HepG2 (cell line): ENCODE measurements around the gene SALL4. TPM values are rescaled to one million over a fixed set of nuclear protein-coding genes. Genes with fewer than 3 reads are reported as not detected.

Experiments used
- DMAP1 ChIP-seq: IDR thresholded peaks from 2 replicates; pipeline ENCODE4 v1.6.1; 2016
- FOXK2 ChIP-seq: fragments of 450-650 bp; IDR thresholded peaks from 2 replicates; pipeline ENCODE4 v1.6.1; 2016
- HDAC2 ChIP-seq: sonication (generic); formaldehyde crosslinking; IDR thresholded peaks from 2 replicates; pipeline ENCODE4 v1.4.0; 2020; ENCODE audit warnings: missing genetic modification reagents
- HOXD1 ChIP-seq: sonication (generic); formaldehyde crosslinking; IDR thresholded peaks from 2 replicates; pipeline ENCODE4 v1.5.0; 2020; ENCODE audit warnings: missing genetic modification reagents
- KDM5B ChIP-seq: sonication (generic); formaldehyde crosslinking; IDR thresholded peaks from 2 replicates; pipeline ENCODE4 v1.4.0; 2020; ENCODE audit warnings: missing genetic modification reagents, mild to moderate bottlenecking, borderline replicate concordance
- MED13 ChIP-seq: sonication (generic); formaldehyde crosslinking; IDR thresholded peaks from 2 replicates; pipeline ENCODE4 v1.5.0; 2020; ENCODE audit warnings: missing genetic modification reagents
- PRPF4 ChIP-seq: fragments of 200-400 bp; formaldehyde crosslinking; IDR thresholded peaks from 2 replicates; pipeline ENCODE4 v1.6.1; 2016; ENCODE audit warnings: low read length, low read depth; ENCODE audit not compliant: poor library complexity, severe bottlenecking
- RARG ChIP-seq: sonication (generic); formaldehyde crosslinking; IDR thresholded peaks from 2 replicates; pipeline ENCODE4 v1.4.0; 2020; ENCODE audit warnings: low read depth, mild to moderate bottlenecking, missing genetic modification reagents
- RBAK ChIP-seq: sonication (generic); formaldehyde crosslinking; IDR thresholded peaks from 2 replicates; pipeline ENCODE4 v1.5.1; 2020; ENCODE audit warnings: mild to moderate bottlenecking, missing genetic modification reagents
- SIN3B ChIP-seq: fragments of 150-350 bp; IDR thresholded peaks from 2 replicates; pipeline ENCODE4 v1.6.1; 2014; ENCODE audit warnings: low read length
- TEAD2 ChIP-seq: sonication (generic); formaldehyde crosslinking; IDR thresholded peaks from 2 replicates; pipeline ENCODE4 v1.9.0; 2021; ENCODE audit warnings: missing genetic modification reagents
- TEAD3 ChIP-seq: optimal IDR thresholded peaks from 2 replicates; pipeline ENCODE3; 2016; ENCODE audit warnings: borderline replicate concordance
- ZBTB21 ChIP-seq: sonication (generic); formaldehyde crosslinking; IDR thresholded peaks from 2 replicates; pipeline ENCODE4 v1.4.0; 2020; ENCODE audit warnings: missing genetic modification reagents
- ZFX ChIP-seq: sonication (generic); formaldehyde crosslinking; IDR thresholded peaks from 2 replicates; pipeline ENCODE4 v1.4.0; 2020; ENCODE audit warnings: mild to moderate bottlenecking, low read depth, missing genetic modification reagents, moderate library complexity
- ZNF30 ChIP-seq: sonication (generic); formaldehyde crosslinking; IDR thresholded peaks from 2 replicates; pipeline ENCODE4 v1.5.0; 2020; ENCODE audit warnings: mild to moderate bottlenecking, missing genetic modification reagents
- ZNF382 ChIP-seq: sonication (generic); formaldehyde crosslinking; IDR thresholded peaks from 2 replicates; pipeline ENCODE4 v1.5.0; 2020; ENCODE audit warnings: missing genetic modification reagents, mild to moderate bottlenecking, borderline replicate concordance
- ZNF552 ChIP-seq: sonication (generic); formaldehyde crosslinking; IDR thresholded peaks from 2 replicates; pipeline ENCODE4 v1.9.0; 2022; ENCODE audit warnings: missing genetic modification reagents, mild to moderate bottlenecking, borderline replicate concordance
- ZNF777 ChIP-seq: sonication (generic); formaldehyde crosslinking; IDR thresholded peaks from 2 replicates; pipeline ENCODE4 v1.4.0; 2020; ENCODE audit warnings: missing genetic modification reagents
- ZNF850 ChIP-seq: sonication (generic); formaldehyde crosslinking; conservative IDR thresholded peaks from 2 replicates; pipeline ENCODE4 v1.9.0; 2021; ENCODE audit warnings: mild to moderate bottlenecking, missing genetic modification reagents
- ZSCAN30 ChIP-seq: sonication (generic); formaldehyde crosslinking; IDR thresholded peaks from 2 replicates; pipeline ENCODE4 v1.5.0; 2020; ENCODE audit warnings: mild to moderate bottlenecking, missing genetic modification reagents
- polyA plus RNA-seq, 8 experiments: library from polyadenylated mRNA; depleted of rRNA in 3 of 8; stranded (reverse) in 7 of 8; unstranded in 1 of 8; fragments of >200 nt; fragmentation: Illumina TruSeq in 4 of 8; extraction: Trizol in 4 of 8; gene quantifications; 2 replicates each; pipeline versions ENCODE4 v1.2.1 to v1.2.3, GENCODE V29; 2011 to 2016; ENCODE audit warnings: low read depth in 4 of 8, missing spikeins in 1 of 8, mixed read lengths in 1 of 8; ENCODE audit not compliant: insufficient read depth in 1 of 8
- total RNA-seq, 5 experiments: library from RNA; depleted of rRNA; stranded (reverse); fragments of >200 nt; fragmentation: Illumina TruSeq; extraction: Trizol; gene quantifications; 2 replicates each; pipeline ENCODE4 v1.2.3, GENCODE V29; 2016; ENCODE audit warnings: low read depth in 1 of 5
- TF ChIP-seq, protein P1 (sequence below): sonication (generic); formaldehyde crosslinking; IDR thresholded peaks from 2 replicates; pipeline ENCODE4 v1.8.1; 2023; ENCODE audit warnings: mild to moderate bottlenecking, moderate library complexity, missing genetic modification reagents
- TF ChIP-seq, protein P2 (sequence below): sonication (generic); formaldehyde crosslinking; IDR thresholded peaks from 2 replicates; pipeline ENCODE4 v1.8.1; 2023; ENCODE audit warnings: mild to moderate bottlenecking, missing genetic modification reagents
- TF ChIP-seq, protein P3 (sequence below): sonication (generic); formaldehyde crosslinking; IDR thresholded peaks from 2 replicates; pipeline ENCODE4 v1.8.1; 2023; ENCODE audit warnings: missing genetic modification reagents, mild to moderate bottlenecking, borderline replicate concordance
- TF ChIP-seq, protein P4 (sequence below): sonication (generic); formaldehyde crosslinking; IDR thresholded peaks from 2 replicates; pipeline ENCODE4 v1.5.1; 2020; ENCODE audit warnings: missing genetic modification reagents, mild to moderate bottlenecking, borderline replicate concordance
- TF ChIP-seq, protein P5 (sequence below): IDR thresholded peaks from 2 replicates; pipeline ENCODE4 v1.6.1; 2016
- TF ChIP-seq, protein P6 (sequence below): sonication (generic); formaldehyde crosslinking; IDR thresholded peaks from 2 replicates; pipeline ENCODE4 v1.4.0; 2020; ENCODE audit warnings: missing genetic modification reagents
- TF ChIP-seq, protein P7 (sequence below): sonication (generic); formaldehyde crosslinking; IDR thresholded peaks from 2 replicates; pipeline ENCODE4 v1.5.0; 2020; ENCODE audit warnings: missing genetic modification reagents

SALL4 gene
- total and polyA plus RNA-seq, 2 of the 13 experiments (the other 11 are each of a cell fraction or from before 2014, with no cell fraction given): 0.33 to 1.8 TPM

DNA sequence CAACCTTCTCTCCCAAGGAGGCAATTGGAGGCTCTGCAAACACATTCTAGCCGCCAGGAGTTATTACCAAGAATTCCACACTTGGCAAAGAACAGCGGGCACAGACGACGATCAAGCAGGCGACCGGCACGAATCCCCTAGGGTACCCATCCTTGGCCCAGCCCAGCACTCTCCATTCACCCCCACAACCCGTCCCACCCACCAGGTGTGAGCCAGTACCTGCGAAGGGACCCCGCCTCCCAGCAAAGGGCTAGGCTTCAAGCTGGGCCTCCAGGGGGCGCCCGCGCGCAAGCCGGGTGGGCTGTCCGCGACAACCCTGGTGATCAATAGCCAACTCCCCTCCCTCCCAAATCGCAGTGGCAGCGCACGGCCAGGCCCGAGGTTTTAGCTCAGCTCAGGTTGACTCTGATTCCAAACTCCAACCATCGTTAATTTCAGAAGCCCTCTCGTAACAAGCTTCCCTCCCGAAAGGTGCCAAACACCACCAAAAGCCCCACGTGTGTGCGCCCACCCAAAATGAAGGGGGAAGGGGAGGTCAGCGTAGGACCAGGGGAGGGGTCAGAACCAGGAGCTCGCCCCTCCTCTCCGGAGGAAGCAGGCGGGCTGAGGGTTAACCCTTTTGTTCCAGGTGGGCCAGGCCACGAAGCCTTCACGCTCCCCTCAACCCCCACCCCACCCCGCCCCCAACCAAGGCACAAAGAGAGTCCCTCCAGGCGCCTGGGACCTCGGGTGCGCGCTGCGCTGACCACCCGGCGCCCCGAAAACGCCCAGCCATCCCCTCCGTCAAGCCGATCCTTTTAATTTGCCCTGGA is 2.1 kb downstream of the SALL4 start (continued):
- TF ChIP-seq, protein P1, sequence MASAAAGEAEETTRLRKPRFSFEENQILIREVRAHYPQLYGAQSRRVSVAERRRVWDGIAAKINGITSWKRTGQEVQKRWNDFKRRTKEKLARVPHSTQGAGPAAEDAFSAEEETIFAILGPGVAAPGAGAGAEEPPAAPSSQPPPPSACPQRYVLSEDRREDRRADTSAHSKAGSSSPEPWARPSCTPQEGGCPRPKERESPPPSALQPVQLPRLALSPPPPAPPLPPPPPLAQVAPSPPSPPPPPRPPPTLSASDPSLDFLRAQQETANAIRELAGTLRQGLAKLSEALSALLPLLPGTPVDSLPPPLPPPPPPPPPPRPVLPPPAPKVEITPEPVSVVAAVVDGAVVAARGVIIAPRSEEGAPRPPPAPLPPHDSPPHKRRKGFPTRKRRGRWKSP (CRISPR knock-in tag): 0 out of 2 replicates have a peak, but pooled peaks have one; percentile 26
- TF ChIP-seq TEAD2 (CRISPR knock-in tag) (no peak), PRPF4 (no peak), KDM5B (CRISPR knock-in tag) (peak; percentile 84; the same call in 1 of the 2 replicates), TEAD3 (CRISPR knock-in tag) (peak; percentile 77), ZSCAN30 (CRISPR knock-in tag) (0 out of 2 replicates have a peak, but pooled peaks have one; percentile 59), RARG (CRISPR knock-in tag) (no peak), ZNF382 (CRISPR knock-in tag) (no peak), ZNF777 (CRISPR knock-in tag) (no peak; the same call in 1 of the 2 replicates), FOXK2 (no peak), ZFX (peak; percentile 62), ZNF30 (CRISPR knock-in tag) (no peak), ZNF552 (CRISPR knock-in tag) (no peak), SIN3B (no peak), ZNF850 (no peak), RBAK (CRISPR knock-in tag) (no peak), DMAP1 (CRISPR knock-in tag) (no peak), MED13 (CRISPR knock-in tag) (no peak), ZBTB21 (no peak), HDAC2 (CRISPR knock-in tag) (peak; percentile 58; the same call in 1 of the 2 replicates), HOXD1 (CRISPR knock-in tag) (no peak)
- TF ChIP-seq, protein P2, sequence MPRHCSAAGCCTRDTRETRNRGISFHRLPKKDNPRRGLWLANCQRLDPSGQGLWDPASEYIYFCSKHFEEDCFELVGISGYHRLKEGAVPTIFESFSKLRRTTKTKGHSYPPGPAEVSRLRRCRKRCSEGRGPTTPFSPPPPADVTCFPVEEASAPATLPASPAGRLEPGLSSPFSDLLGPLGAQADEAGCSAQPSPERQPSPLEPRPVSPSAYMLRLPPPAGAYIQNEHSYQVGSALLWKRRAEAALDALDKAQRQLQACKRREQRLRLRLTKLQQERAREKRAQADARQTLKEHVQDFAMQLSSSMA (CRISPR knock-in tag): no peak
- TF ChIP-seq, protein P3, sequence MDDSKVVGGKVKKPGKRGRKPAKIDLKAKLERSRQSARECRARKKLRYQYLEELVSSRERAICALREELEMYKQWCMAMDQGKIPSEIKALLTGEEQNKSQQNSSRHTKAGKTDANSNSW (CRISPR knock-in tag): no peak
- TF ChIP-seq, protein P4, sequence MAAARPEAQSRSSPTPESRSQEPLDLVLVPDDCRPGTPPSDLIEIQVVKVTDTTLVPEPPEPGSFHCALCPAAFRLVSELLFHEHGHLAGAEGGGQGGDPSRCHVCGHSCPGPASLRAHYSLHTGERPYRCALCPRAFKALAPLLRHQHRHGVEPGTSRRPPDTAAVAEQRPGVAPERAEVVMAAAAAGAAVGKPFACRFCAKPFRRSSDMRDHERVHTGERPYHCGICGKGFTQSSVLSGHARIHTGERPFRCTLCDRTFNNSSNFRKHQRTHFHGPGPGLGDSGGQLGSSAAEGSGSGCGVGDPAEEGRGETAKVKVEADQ: 0 out of 2 replicates have a peak, but pooled peaks have one; percentile 19
- TF ChIP-seq, protein P5, sequence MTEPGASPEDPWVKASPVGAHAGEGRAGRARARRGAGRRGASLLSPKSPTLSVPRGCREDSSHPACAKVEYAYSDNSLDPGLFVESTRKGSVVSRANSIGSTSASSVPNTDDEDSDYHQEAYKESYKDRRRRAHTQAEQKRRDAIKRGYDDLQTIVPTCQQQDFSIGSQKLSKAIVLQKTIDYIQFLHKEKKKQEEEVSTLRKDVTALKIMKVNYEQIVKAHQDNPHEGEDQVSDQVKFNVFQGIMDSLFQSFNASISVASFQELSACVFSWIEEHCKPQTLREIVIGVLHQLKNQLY (CRISPR knock-in tag): no peak
- TF ChIP-seq, protein P6, sequence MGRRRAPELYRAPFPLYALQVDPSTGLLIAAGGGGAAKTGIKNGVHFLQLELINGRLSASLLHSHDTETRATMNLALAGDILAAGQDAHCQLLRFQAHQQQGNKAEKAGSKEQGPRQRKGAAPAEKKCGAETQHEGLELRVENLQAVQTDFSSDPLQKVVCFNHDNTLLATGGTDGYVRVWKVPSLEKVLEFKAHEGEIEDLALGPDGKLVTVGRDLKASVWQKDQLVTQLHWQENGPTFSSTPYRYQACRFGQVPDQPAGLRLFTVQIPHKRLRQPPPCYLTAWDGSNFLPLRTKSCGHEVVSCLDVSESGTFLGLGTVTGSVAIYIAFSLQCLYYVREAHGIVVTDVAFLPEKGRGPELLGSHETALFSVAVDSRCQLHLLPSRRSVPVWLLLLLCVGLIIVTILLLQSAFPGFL (CRISPR knock-in tag): no peak
- TF ChIP-seq, protein P7, sequence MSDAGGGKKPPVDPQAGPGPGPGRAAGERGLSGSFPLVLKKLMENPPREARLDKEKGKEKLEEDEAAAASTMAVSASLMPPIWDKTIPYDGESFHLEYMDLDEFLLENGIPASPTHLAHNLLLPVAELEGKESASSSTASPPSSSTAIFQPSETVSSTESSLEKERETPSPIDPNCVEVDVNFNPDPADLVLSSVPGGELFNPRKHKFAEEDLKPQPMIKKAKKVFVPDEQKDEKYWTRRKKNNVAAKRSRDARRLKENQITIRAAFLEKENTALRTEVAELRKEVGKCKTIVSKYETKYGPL (CRISPR knock-in tag): no peak
